ENCODE measurements around the gene ATG7.
"Not testable (repeated sequence)": the region's sequence is repeated elsewhere in the genome, so short reads cannot be mapped to it uniquely, and the experiment has no call there.

Gene ATG7

GRCh38 chr3:11563865-11564185, 291.6 kb downstream of the ATG7 start:
- DNase-seq (ENCODE audit: extremely low read depth in 1 of 2, low read depth in 1 of 2), result no peak

- DNase-seq (ENCODE audit: extremely low read depth in 1 of 2, low read depth in 1 of 2), result no peak
Measured at GRCh38 chr3:11564577-11565001, 292.4 kb downstream of the ATG7 start.

GRCh38 chr3:11565072-11565471, 292.9 kb downstream of the ATG7 start:
- no peak for DNase-seq (ENCODE audit: extremely low read depth in 1 of 2, low read depth in 1 of 2)

- DNase-seq (ENCODE audit: extremely low read depth in 1 of 2, low read depth in 1 of 2), result no peak
Measured at GRCh38 chr3:11565492-11565891, 293.3 kb downstream of the ATG7 start.

GRCh38 chr3:11565932-11566331, 293.7 kb downstream of the ATG7 start:
- DNase-seq (ENCODE audit: extremely low read depth in 1 of 2, low read depth in 1 of 2), result no peak

- no peak for DNase-seq (ENCODE audit: extremely low read depth in 1 of 2, low read depth in 1 of 2)
Measured at GRCh38 chr3:11566478-11566877, 294.3 kb downstream of the ATG7 start.

GRCh38 chr3:11566916-11567315, 294.7 kb downstream of the ATG7 start:
- DNase-seq (ENCODE audit: extremely low read depth in 1 of 2, low read depth in 1 of 2), result no peak

GRCh38 chr3:11567516-11568467, 295.6 kb downstream of the ATG7 start:
- DNase-seq (ENCODE audit: extremely low read depth in 1 of 2, low read depth in 1 of 2), result no peak

GRCh38 chr3:11568503-11569155, 296.4 kb downstream of the ATG7 start:
- DNase-seq (ENCODE audit: extremely low read depth in 1 of 2, low read depth in 1 of 2), result no peak

- DNase-seq (ENCODE audit: extremely low read depth in 1 of 2, low read depth in 1 of 2), result no peak
Measured at GRCh38 chr3:11569156-11569741, 297.1 kb downstream of the ATG7 start.

GRCh38 chr3:11570251-11570650, 298.1 kb downstream of the ATG7 start:
- DNase-seq (ENCODE audit: extremely low read depth in 1 of 2, low read depth in 1 of 2), result no peak

- DNase-seq (ENCODE audit: extremely low read depth in 1 of 2, low read depth in 1 of 2), result no peak
Measured at GRCh38 chr3:11570789-11571495, 298.7 kb downstream of the ATG7 start.

- not testable (repeated sequence) for DNase-seq (ENCODE audit: extremely low read depth in 1 of 2, low read depth in 1 of 2)
Measured at GRCh38 chr3:11572660-11573059, 300.5 kb downstream of the ATG7 start.

- no peak for DNase-seq (ENCODE audit: extremely low read depth in 1 of 2, low read depth in 1 of 2)
Measured at GRCh38 chr3:11574981-11575669, 302.9 kb downstream of the ATG7 start.

GRCh38 chr3:11575677-11576076, 303.5 kb downstream of the ATG7 start:
- DNase-seq (ENCODE audit: extremely low read depth in 1 of 2, low read depth in 1 of 2), result no peak

- DNase-seq (ENCODE audit: extremely low read depth in 1 of 2, low read depth in 1 of 2), result no peak
Measured at GRCh38 chr3:11576453-11576852, 304.3 kb downstream of the ATG7 start.

- no peak for DNase-seq (ENCODE audit: extremely low read depth in 1 of 2, low read depth in 1 of 2)
Measured at GRCh38 chr3:11578169-11578568, 306.0 kb downstream of the ATG7 start.

- DNase-seq (ENCODE audit: extremely low read depth in 1 of 2, low read depth in 1 of 2), result no peak
Measured at GRCh38 chr3:11580645-11581044, 308.4 kb downstream of the ATG7 start.

- no peak for DNase-seq (ENCODE audit: extremely low read depth in 1 of 2, low read depth in 1 of 2)
Measured at GRCh38 chr3:11581237-11582190, 309.3 kb downstream of the ATG7 start.
